NOMO-1 treated with DMSO at 0.1 percent for 48 hours (cell line): ENCODE measurements around the gene IFT25.

Experiments
- DNase-seq: peaks from one replicate; lab custom pipeline; 2025; ENCODE audit not compliant: unreplicated experiment; lab: John Stamatoyannopoulos, UW

IFT25 gene

GRCh38 chr1:53930932-53931331, 14.6 kb downstream of the IFT25 start:
- no peak for DNase-seq

GRCh38 chr1:53929246-53929960, 16.1 kb downstream of the IFT25 start:
- DNase-seq = no peak

GRCh38 chr1:53927376-53927881, 18.1 kb downstream of the IFT25 start:
- no peak for DNase-seq

- DNase-seq = no peak
Measured at GRCh38 chr1:53919675-53920066, 25.8 kb downstream of the IFT25 start.

- DNase-seq = no peak
Measured at GRCh38 chr1:53918343-53918742, 27.2 kb downstream of the IFT25 start.

GRCh38 chr1:53913352-53914033, 32.0 kb downstream of the IFT25 start:
- no peak for DNase-seq

- DNase-seq = no peak
Measured at GRCh38 chr1:53911442-53911841, 34.1 kb downstream of the IFT25 start.

- DNase-seq = no peak
Measured at GRCh38 chr1:53909946-53910345, 35.6 kb downstream of the IFT25 start.

- DNase-seq = no peak
Measured at GRCh38 chr1:53906121-53906520, 39.4 kb downstream of the IFT25 start.

GRCh38 chr1:53905509-53905908, 40.0 kb downstream of the IFT25 start:
- DNase-seq = no peak

- no peak for DNase-seq
Measured at GRCh38 chr1:53902235-53903138, 43.0 kb downstream of the IFT25 start.

GRCh38 chr1:53899708-53900107, 45.8 kb downstream of the IFT25 start:
- no peak for DNase-seq

GRCh38 chr1:53899206-53899628, 46.3 kb downstream of the IFT25 start:
- no peak for DNase-seq

GRCh38 chr1:53896635-53897229, 48.8 kb downstream of the IFT25 start:
- DNase-seq = no peak

GRCh38 chr1:53895421-53895820, 50.1 kb downstream of the IFT25 start:
- no peak for DNase-seq

- DNase-seq = no peak
Measured at GRCh38 chr1:53894644-53895043, 50.9 kb downstream of the IFT25 start.

GRCh38 chr1:53893999-53894636, 51.4 kb downstream of the IFT25 start, which contains the start of gene DIO1:
Gene DIO1 (plus strand): TSS chr1:53894187. CDS start chr1:53894211, 24 bp downstream.
- DNase-seq = no peak

- DNase-seq = peak; percentile 70
Measured at GRCh38 chr1:53892911-53893310, 52.6 kb downstream of the IFT25 start.

- DNase-seq = no peak
Measured at GRCh38 chr1:53891678-53892077, 53.8 kb downstream of the IFT25 start.

GRCh38 chr1:53891018-53891417, 54.5 kb downstream of the IFT25 start:
- no peak for DNase-seq
